ENCODE results near the gene GRIP1. TPM values are rescaled to one million over a fixed set of nuclear protein-coding genes. Genes with fewer than 3 reads are reported as not detected.

The GRIP1 gene
- total RNA-seq, 3 donors from 2014 or later (not counting 1 experiment from before 2014, with no cell fraction given), result 1.3 to 3.6 (median 1.7) TPM

DNA sequence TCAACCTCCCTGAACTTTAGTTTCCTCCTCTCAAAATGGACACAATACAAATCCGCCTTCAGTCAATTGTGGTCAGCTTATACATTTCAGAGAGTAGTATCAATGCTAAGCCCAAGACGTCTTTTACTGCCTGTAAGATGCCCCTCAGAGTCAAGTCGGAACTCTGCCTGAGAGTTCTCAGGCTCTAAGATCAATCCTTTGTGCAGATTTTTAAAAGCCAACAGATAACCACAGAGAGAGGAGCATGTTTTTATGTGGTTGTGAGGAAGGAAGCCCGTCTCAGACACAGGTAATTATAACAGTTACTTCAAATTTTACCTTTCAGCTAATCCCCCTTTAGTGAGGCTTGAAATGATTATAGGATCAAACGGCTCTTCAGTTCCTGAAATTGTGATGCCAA is 285.0 kb downstream of the GRIP1 start:
- TF ChIP-seq, protein P1, sequence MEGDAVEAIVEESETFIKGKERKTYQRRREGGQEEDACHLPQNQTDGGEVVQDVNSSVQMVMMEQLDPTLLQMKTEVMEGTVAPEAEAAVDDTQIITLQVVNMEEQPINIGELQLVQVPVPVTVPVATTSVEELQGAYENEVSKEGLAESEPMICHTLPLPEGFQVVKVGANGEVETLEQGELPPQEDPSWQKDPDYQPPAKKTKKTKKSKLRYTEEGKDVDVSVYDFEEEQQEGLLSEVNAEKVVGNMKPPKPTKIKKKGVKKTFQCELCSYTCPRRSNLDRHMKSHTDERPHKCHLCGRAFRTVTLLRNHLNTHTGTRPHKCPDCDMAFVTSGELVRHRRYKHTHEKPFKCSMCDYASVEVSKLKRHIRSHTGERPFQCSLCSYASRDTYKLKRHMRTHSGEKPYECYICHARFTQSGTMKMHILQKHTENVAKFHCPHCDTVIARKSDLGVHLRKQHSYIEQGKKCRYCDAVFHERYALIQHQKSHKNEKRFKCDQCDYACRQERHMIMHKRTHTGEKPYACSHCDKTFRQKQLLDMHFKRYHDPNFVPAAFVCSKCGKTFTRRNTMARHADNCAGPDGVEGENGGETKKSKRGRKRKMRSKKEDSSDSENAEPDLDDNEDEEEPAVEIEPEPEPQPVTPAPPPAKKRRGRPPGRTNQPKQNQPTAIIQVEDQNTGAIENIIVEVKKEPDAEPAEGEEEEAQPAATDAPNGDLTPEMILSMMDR (IDR thresholded peaks at IDR 0.05), result no peak
- intact Hi-C loops (cut with micrococcal nuclease), result no loop called here
- DNase-seq (peak in 1 of 2 donors; percentile 50), ATAC-seq (no peak)
- H3K4me1 Mint-ChIP-seq, result no peaks in the 10 kb centered on the region
- H3K36me3 Mint-ChIP-seq, result no peaks in the 10 kb centered on the region
- H3K9me3 Mint-ChIP-seq, result no peaks in the 10 kb centered on the region
- Histone ChIP-seq H3K27me3 (ENCODE audit: control insufficient read depth, insufficient read depth, low read length) (no peaks in the 10 kb centered on the region), H3K4me1 (ENCODE audit: control insufficient read depth, insufficient read depth, low read length) (no peaks in the 10 kb centered on the region), H3K9me3 (ENCODE audit: control insufficient read depth, insufficient read depth, low read length) (no peaks in the 10 kb centered on the region), H3K27ac (ENCODE audit: low read length) (no peak overlapping the region), H3K36me3 (ENCODE audit: control insufficient read depth, insufficient read depth, low read length) (no peaks in the 10 kb centered on the region), H3K4me3 (ENCODE audit: low read length) (no peak overlapping the region)
- H3K27ac Mint-ChIP-seq, result no peak overlapping the region
- H3K4me3 Mint-ChIP-seq, result no peak overlapping the region
- H3K27me3 Mint-ChIP-seq (ENCODE audit: low read depth in 2 of 2), result peaks cover 18 to 22% of the 10 kb centered on the region in 2 donors
- WGBS (ENCODE audit: insufficient coverage), result 35% methylated on average over 5 of the region's 5 CpGs

DNA sequence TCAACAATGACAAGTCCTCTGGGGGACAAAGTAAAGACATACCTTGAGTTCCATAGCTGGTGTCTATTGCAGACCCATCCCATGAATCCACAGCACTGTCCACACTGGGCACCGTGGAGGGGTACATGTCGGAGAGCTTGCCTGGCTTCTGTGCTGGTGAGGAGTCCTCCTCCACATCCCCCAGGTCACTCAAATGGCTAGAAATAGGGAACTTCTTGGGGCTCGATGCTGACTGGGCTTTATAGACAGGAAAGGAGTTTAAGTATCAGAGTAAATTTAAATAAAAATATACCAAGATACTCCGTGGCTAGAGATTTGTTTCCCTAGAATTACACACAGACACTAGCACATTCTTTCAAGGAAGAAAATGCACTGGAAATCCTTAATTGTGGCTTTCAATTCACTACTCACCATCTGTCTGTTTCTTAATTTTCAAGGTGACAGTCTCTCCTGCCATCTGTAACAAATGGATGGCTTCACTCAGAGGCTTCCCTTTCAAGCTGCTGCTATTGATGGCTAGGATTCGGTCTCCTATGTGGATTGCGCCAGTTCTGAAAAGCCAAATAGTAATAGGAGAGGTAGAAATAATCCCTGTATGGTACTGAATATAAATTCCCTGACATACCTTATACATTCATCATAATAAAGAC is 286.5 kb downstream of the GRIP1 start:
- H3K27ac ChIP-seq (ENCODE audit: low read length), result no peak overlapping the region
- ATAC-seq, result no peak
- DNase-seq, result no peak
- Mint-ChIP-seq H3K4me3 (no peak overlapping the region), H3K9me3 (no peaks in the 10 kb centered on the region), H3K27me3 (ENCODE audit: low read depth in 2 of 2) (peaks cover 14 to 26% of the 10 kb centered on the region in 2 donors), H3K4me1 (no peaks in the 10 kb centered on the region), H3K36me3 (no peaks in the 10 kb centered on the region), H3K27ac (no peak overlapping the region)
- no peaks in the 10 kb centered on the region for H3K27me3 ChIP-seq (ENCODE audit: control insufficient read depth, insufficient read depth, low read length)
- no peaks in the 10 kb centered on the region for H3K36me3 ChIP-seq (ENCODE audit: control insufficient read depth, insufficient read depth, low read length)
- intact Hi-C loops (cut with micrococcal nuclease), result no loop called here
- no peak overlapping the region for H3K4me3 ChIP-seq (ENCODE audit: low read length)
- H3K4me1 ChIP-seq (ENCODE audit: control insufficient read depth, insufficient read depth, low read length), result no peaks in the 10 kb centered on the region
- WGBS (ENCODE audit: insufficient coverage), result 70% methylated on average over 2 of the region's 6 CpGs
- TF ChIP-seq, protein P1 (IDR thresholded peaks at IDR 0.05), result no peak
- no peaks in the 10 kb centered on the region for H3K9me3 ChIP-seq (ENCODE audit: control insufficient read depth, insufficient read depth, low read length)

DNA sequence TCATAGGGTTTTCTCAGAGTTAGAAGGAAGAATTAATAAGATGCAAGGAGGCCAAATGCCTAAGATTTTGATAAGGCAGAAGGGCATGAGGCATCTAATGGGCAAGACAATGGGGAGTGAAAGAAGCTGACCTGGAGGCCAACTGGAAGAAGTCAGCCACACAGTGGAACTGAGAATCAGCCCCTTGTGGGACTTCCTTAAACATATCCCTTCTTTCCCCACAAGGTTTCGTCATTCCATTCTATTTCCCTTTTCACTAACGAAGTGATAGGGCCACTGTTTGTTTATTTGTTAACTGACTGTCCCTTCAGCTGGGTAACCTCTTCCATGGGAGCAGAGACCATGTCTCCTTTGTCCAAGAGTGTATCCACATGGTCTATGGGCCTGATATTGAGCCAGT is 290.4 kb downstream of the GRIP1 start:
- H3K4me3 Mint-ChIP-seq, result no peak overlapping the region
- no peaks in the 10 kb centered on the region for H3K9me3 Mint-ChIP-seq
- H3K4me1 Mint-ChIP-seq, result no peaks in the 10 kb centered on the region
- Histone ChIP-seq H3K27ac (ENCODE audit: low read length) (no peak overlapping the region), H3K4me3 (ENCODE audit: low read length) (no peak overlapping the region), H3K4me1 (ENCODE audit: control insufficient read depth, insufficient read depth, low read length) (no peaks in the 10 kb centered on the region), H3K27me3 (ENCODE audit: control insufficient read depth, insufficient read depth, low read length) (no peaks in the 10 kb centered on the region), H3K36me3 (ENCODE audit: control insufficient read depth, insufficient read depth, low read length) (no peaks in the 10 kb centered on the region), H3K9me3 (ENCODE audit: control insufficient read depth, insufficient read depth, low read length) (no peaks in the 10 kb centered on the region)
- H3K36me3 Mint-ChIP-seq, result no peaks in the 10 kb centered on the region
- DNase-seq, result no peak
- 85% methylated on average over 2 of the region's 2 CpGs for WGBS (ENCODE audit: insufficient coverage)
- TF ChIP-seq, protein P1 (IDR thresholded peaks at IDR 0.05), result no peak
- peaks cover 5 to 11% of the 10 kb centered on the region in 2 donors for H3K27me3 Mint-ChIP-seq (ENCODE audit: low read depth in 2 of 2)
- H3K27ac Mint-ChIP-seq, result no peak overlapping the region
- no peak for ATAC-seq
- intact Hi-C loops (cut with micrococcal nuclease), result no loop called here

DNA sequence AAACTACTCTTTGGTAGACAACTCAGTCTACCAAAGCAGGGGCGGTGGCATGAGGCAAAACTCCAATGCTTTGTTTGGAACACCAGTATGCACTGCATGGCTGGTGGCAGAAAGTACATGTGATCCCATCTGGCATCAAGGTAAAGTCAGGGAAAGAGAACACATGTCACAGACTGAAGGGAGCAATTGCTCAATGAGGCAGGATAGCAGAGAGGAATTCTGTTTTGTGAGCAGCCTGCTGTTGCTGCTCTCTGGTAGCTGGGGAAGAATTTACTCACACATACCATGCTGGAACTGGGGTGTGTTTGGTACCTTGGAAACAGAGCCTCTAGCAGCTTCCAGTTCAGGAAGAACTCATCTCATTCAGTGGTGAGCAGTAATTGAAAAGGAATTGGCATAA is 291.8 kb downstream of the GRIP1 start:
- intact Hi-C loops (cut with micrococcal nuclease), result no loop called here
- H3K36me3 Mint-ChIP-seq, result no peaks in the 10 kb centered on the region
- 86% methylated on average over 1 of the region's 1 CpG for WGBS (ENCODE audit: insufficient coverage)
- no peaks in the 10 kb centered on the region for H3K9me3 Mint-ChIP-seq
- H3K4me1 Mint-ChIP-seq, result no peaks in the 10 kb centered on the region
- no peak overlapping the region for H3K27ac ChIP-seq (ENCODE audit: low read length)
- ATAC-seq, result no peak
- H3K4me3 ChIP-seq (ENCODE audit: low read length), result no peak overlapping the region
- H3K27me3 Mint-ChIP-seq (ENCODE audit: low read depth in 2 of 2), result peaks cover 4 to 10% of the 10 kb centered on the region in 2 donors
- H3K9me3 ChIP-seq (ENCODE audit: control insufficient read depth, insufficient read depth, low read length), result no peaks in the 10 kb centered on the region
- H3K27ac Mint-ChIP-seq, result no peak overlapping the region
- TF ChIP-seq, protein P1 (IDR thresholded peaks at IDR 0.05), result no peak
- H3K4me3 Mint-ChIP-seq, result no peak overlapping the region
- H3K4me1 ChIP-seq (ENCODE audit: control insufficient read depth, insufficient read depth, low read length), result no peaks in the 10 kb centered on the region
- no peak for DNase-seq
- H3K36me3 ChIP-seq (ENCODE audit: control insufficient read depth, insufficient read depth, low read length), result no peaks in the 10 kb centered on the region
- H3K27me3 ChIP-seq (ENCODE audit: control insufficient read depth, insufficient read depth, low read length), result no peaks in the 10 kb centered on the region

Data from natural killer cell (primary cell).